ENCODE measurements around the gene GCAT. TPM values are rescaled to one million over a fixed set of nuclear protein-coding genes. Genes with fewer than 3 reads are reported as not detected.
A peak's percentile ranks its signal among the peaks of the same experiment; 100 is the strongest.

GCAT gene
- total RNA-seq, 2 donors from 2014 or later: 3.9 to 42.5 TPM

- DNase-seq (ENCODE audit: low spot score) (no peak), ATAC-seq (ENCODE audit: insufficient number of reproducible peaks, low FRiP score, low read depth) (no peak)
- no peak for TF ChIP-seq CTCF (IDR thresholded peaks at IDR 0.05)
- peak overlapping the region; percentile 67 for H3K4me3 ChIP-seq
- H3K9me3 ChIP-seq: no peaks in the 10 kb centered on the region
- no peaks in the 10 kb centered on the region for H3K27me3 ChIP-seq (replicated peaks; ENCODE audit: insufficient read depth)
- no peak overlapping the region for H3K27ac ChIP-seq
- peaks cover 13 to 18% of the 10 kb centered on the region in 2 donors for H3K4me1 ChIP-seq (ENCODE audit: control insufficient read depth in 1 of 2, low read depth in 2 of 2)
- H3K36me3 ChIP-seq: no peaks in the 10 kb centered on the region
These were observed 10.8 kb downstream of the GCAT start for GRCh38 chr22:37818409-37819104.

GRCh38 chr22:37819105-37819433, 11.3 kb downstream of the GCAT start:
- Histone ChIP-seq H3K4me3 (peak overlapping the region; percentile 67), H3K9me3 (no peaks in the 10 kb centered on the region), H3K27ac (no peak overlapping the region), H3K27me3 (replicated peaks; ENCODE audit: insufficient read depth) (no peaks in the 10 kb centered on the region), H3K4me1 (ENCODE audit: control insufficient read depth in 1 of 2, low read depth in 2 of 2) (peaks cover 13 to 18% of the 10 kb centered on the region in 2 donors), H3K36me3 (no peaks in the 10 kb centered on the region)
- no peak for DNase-seq (ENCODE audit: low spot score)
- no peak for ATAC-seq (ENCODE audit: insufficient number of reproducible peaks, low FRiP score, low read depth)
- no peak for TF ChIP-seq CTCF (IDR thresholded peaks at IDR 0.05)

- H3K4me1 ChIP-seq (ENCODE audit: control insufficient read depth in 1 of 2, low read depth in 2 of 2): peaks cover 13 to 24% of the 10 kb centered on the region in 2 donors
- H3K36me3 ChIP-seq: no peaks in the 10 kb centered on the region
- H3K9me3 ChIP-seq: no peaks in the 10 kb centered on the region
- ATAC-seq (ENCODE audit: insufficient number of reproducible peaks, low FRiP score, low read depth): no peak
- DNase-seq (ENCODE audit: low spot score): no peak
- H3K27me3 ChIP-seq (replicated peaks; ENCODE audit: insufficient read depth): no peaks in the 10 kb centered on the region
- TF ChIP-seq CTCF (IDR thresholded peaks at IDR 0.05): no peak
- H3K27ac ChIP-seq: no peak overlapping the region
- no peak overlapping the region for H3K4me3 ChIP-seq
These were observed 12.6 kb downstream of the GCAT start for GRCh38 chr22:37820350-37820749.

GRCh38 chr22:37822079-37822833, 14.5 kb downstream of the GCAT start:
- Histone ChIP-seq H3K4me3 (no peak overlapping the region), H3K27ac (no peak overlapping the region), H3K27me3 (replicated peaks; ENCODE audit: insufficient read depth) (no peaks in the 10 kb centered on the region), H3K36me3 (no peaks in the 10 kb centered on the region), H3K4me1 (ENCODE audit: control insufficient read depth in 1 of 2, low read depth in 2 of 2) (peaks cover 17 to 31% of the 10 kb centered on the region in 2 donors), H3K9me3 (no peaks in the 10 kb centered on the region)
- DNase-seq (ENCODE audit: low spot score) (no peak), ATAC-seq (ENCODE audit: insufficient number of reproducible peaks, low FRiP score, low read depth) (no peak)
- TF ChIP-seq CTCF (IDR thresholded peaks at IDR 0.05): no peak

GRCh38 chr22:37823134-37823985, 15.6 kb downstream of the GCAT start, which contains the start of gene GALR3:
Gene GALR3 (plus strand): TSS chr22:37823382. CDS start chr22:37823407, 25 bp downstream.
- ATAC-seq (ENCODE audit: insufficient number of reproducible peaks, low FRiP score, low read depth) (no peak), DNase-seq (ENCODE audit: low spot score) (no peak)
- Histone ChIP-seq H3K36me3 (no peaks in the 10 kb centered on the region), H3K27ac (no peak within 1 kb of the TSS), H3K27me3 (replicated peaks; ENCODE audit: insufficient read depth) (no peaks in the 10 kb centered on the region), H3K4me3 (no peak within 1 kb of the TSS), H3K9me3 (no peaks in the 10 kb centered on the region), H3K4me1 (ENCODE audit: control insufficient read depth in 1 of 2, low read depth in 2 of 2) (peaks cover 11 to 28% of the 10 kb centered on the region in 2 donors)
- TF ChIP-seq CTCF (IDR thresholded peaks at IDR 0.05): no peak

Data from thoracic aorta (tissue), 2 donors.